Mononuclear cell (primary cell): Measurements from ENCODE around the gene ALKBH2. TPM values are rescaled to one million over a fixed set of nuclear protein-coding genes. Genes with fewer than 3 reads are reported as not detected.

Experiments used
- H3K27me3 ChIP-seq: 2 replicates; pipeline ENCODE4 v1.6.0; 2011; ENCODE audit warnings: low read length, control low read depth; ENCODE audit not compliant: insufficient read depth
- H3K4me1 ChIP-seq: 2 replicates; pipeline ENCODE4 v1.5.1; 2011; ENCODE audit warnings: mild to moderate bottlenecking, low read length, control low read depth; ENCODE audit not compliant: insufficient read depth
- H3K4me3 ChIP-seq: 2 replicates; pipeline ENCODE4 v1.5.1; 2011; ENCODE audit warnings: mild to moderate bottlenecking, low read length, moderate library complexity
- H3K9me3 ChIP-seq: 2 replicates; pipeline ENCODE4 v1.5.1; 2011; ENCODE audit warnings: low read depth, mild to moderate bottlenecking, control low read depth, low read length
- total RNA-seq: library from RNA; depleted of rRNA; stranded (reverse); fragments of >200 nt; gene quantifications from one replicate; pipeline ENCODE4 v1.2.3, GENCODE V29; 2012

ALKBH2 gene
- total RNA-seq: 6.8 TPM

DNA sequence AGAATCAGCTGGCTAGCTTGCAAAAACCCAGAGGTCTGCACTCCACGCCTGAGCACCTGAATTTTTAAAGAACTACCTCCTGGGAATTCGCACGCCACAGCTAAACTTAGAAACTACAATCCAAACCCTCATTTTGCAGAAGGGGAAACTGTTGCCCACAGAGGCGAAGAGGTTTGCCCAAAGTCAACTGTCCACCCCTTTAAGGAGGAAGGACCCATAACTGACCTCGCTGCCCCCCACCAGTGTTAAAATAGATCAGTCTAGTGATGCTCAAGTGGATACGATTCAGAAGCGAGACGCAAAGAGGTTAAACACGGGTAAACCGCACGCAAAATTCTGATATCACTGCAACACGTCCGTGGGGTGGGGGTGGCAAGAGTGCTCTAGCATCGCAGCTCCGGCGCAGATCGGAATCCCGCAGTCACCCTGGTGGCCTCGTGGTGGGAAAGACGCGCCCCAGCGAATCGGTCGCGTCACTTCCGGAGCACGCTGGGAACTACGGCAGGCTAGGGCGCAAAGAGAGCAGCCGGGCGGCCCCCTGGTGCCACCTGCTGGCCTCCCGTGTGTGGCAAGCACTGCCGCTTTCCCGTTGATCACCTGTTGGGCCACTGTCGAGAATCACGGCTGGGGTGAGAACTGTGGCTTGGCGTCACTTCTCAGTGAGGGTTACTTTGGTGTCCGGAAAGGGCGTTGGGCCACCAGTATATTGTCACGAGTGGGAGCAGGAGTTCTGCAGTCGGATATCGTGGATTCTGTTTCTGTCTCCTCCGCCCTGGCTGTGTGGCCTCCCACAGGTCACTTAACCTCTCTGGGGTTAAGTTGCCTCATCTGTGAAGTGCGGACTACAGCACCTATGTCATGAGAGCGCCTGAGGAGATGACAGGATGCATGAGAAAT lies at the start of gene ALKBH2:
Gene ALKBH2, minus strand, starts transcription at position 451 of the 897 bp plus-strand sequence. CDS start 686 bp downstream, outside the sequence.
- H3K9me3 ChIP-seq: no peaks in the 10 kb centered on the region
- no peaks in the 10 kb centered on the region for H3K27me3 ChIP-seq
- H3K4me1 ChIP-seq: peaks cover 32% of the 10 kb centered on the region
- peak within 1 kb of the TSS; percentile 45 for H3K4me3 ChIP-seq

DNA sequence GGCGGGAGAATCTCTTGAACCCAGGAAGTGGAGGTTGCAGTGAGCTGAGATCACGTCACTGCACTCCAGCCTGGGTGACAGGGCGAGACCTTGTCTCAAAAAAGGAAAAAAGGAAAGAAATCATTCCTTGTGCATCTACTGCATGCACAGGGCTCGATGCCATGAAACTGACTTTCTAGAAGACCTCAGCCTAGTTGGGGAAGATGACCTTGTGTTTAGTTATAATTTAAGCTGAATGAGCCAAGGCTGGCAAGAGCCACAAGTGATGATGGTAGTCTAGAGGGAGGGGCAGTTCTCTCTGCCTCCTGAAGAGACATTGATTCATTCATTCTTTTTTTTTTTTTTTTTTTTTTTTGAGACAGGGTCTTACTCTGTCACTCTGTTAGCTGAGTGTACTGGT lies 47.3 kb upstream of the ALKBH2 start:
- Histone ChIP-seq H3K9me3 (no peaks in the 10 kb centered on the region), H3K4me1 (no peaks in the 10 kb centered on the region), H3K4me3 (no peak overlapping the region), H3K27me3 (peaks cover 3% of the 10 kb centered on the region)

DNA sequence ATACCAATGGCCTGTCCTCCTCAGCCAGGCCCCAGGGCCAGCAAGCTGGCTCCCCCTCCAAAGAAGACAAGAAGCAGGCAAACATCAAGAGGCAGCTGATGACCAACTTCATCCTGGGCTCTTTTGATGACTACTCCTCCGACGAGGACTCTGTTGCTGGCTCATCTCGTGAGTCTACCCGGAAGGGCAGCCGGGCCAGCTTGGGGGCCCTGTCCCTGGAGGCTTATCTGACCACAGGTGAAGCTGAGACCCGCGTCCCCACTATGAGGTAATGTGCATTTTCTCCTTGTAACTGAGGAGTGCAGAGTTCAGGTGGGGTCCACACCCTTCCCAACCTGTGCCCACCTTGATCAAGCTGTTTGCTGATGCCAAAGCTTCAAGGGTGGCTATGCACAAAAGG lies 46.5 kb upstream of the ALKBH2 start:
- Histone ChIP-seq H3K4me1 (no peaks in the 10 kb centered on the region), H3K9me3 (no peaks in the 10 kb centered on the region), H3K27me3 (peaks cover 3% of the 10 kb centered on the region), H3K4me3 (no peak overlapping the region)

DNA sequence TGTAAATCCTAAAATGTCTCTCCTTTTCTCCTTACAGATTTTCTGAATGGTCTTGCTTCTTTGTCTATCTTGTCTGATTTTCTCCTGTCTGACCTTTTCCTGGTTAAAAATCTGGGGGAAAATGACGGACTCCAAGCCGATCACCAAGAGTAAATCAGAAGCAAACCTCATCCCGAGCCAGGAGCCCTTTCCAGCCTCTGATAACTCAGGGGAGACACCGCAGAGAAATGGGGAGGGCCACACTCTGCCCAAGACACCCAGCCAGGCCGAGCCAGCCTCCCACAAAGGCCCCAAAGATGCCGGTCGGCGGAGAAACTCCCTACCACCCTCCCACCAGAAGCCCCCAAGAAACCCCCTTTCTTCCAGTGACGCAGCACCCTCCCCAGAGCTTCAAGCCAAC lies 46.1 kb upstream of the ALKBH2 start:
- peaks cover 3% of the 10 kb centered on the region for H3K27me3 ChIP-seq
- no peaks in the 10 kb centered on the region for H3K9me3 ChIP-seq
- no peak overlapping the region for H3K4me3 ChIP-seq
- no peaks in the 10 kb centered on the region for H3K4me1 ChIP-seq

DNA sequence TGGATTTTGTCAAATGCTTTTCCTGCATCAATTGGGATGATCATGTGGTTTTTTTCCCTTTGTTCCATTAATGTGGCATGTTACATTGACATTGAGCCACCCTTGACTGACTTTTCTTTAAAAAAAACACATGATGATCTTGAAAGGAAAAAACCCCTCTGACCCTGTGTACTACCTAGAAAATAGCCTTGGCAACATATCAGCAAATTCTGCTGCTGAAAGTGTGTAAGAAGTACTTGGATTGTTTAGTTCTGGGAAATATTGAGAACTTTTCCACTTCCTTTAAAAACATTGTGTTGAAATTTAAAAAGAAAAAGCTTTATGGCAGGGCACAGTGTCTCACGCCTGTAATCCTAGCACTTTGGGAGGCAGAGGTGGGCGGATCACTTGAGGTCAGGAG lies 43.8 kb upstream of the ALKBH2 start:
- Histone ChIP-seq H3K9me3 (no peaks in the 10 kb centered on the region), H3K4me3 (no peak overlapping the region), H3K27me3 (peaks cover 3% of the 10 kb centered on the region), H3K4me1 (no peaks in the 10 kb centered on the region)

DNA sequence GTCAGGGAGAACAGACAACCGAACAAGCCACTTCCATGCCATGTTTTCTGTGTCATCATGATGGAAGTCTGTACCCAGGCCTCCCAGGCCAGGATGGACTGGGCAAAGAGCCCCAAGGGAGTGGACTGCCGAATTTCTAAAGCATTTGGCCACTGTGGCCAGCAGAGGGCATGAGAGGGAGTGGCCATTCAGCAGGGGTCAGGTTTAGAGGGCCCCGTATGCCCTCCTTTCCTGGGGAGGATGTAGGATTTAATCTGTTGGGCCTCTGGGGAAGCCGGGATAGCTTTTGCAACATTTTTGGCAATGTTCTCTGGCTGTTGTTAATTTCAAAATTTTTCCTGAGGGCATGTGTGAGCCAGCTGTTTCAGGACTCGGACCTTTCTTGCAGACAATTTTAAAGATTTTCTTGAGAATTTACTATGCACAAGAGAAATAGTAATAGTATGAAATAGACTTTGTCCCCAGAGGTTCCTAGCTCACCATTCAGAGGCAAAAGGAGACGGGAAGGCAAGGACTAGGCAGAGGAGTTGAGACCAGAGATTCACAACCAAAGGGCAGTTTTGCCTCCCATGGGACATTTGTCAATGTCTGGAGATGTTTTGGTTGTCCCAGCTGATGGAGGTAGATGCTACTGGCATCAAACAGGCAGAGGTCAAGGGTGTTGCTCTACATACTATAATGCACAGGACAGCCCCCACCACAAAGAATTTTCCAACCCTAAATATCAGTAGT lies 41.1 kb upstream of the ALKBH2 start:
- H3K4me3 ChIP-seq: no peak overlapping the region
- peaks cover 3% of the 10 kb centered on the region for H3K27me3 ChIP-seq
- H3K4me1 ChIP-seq: no peaks in the 10 kb centered on the region

DNA sequence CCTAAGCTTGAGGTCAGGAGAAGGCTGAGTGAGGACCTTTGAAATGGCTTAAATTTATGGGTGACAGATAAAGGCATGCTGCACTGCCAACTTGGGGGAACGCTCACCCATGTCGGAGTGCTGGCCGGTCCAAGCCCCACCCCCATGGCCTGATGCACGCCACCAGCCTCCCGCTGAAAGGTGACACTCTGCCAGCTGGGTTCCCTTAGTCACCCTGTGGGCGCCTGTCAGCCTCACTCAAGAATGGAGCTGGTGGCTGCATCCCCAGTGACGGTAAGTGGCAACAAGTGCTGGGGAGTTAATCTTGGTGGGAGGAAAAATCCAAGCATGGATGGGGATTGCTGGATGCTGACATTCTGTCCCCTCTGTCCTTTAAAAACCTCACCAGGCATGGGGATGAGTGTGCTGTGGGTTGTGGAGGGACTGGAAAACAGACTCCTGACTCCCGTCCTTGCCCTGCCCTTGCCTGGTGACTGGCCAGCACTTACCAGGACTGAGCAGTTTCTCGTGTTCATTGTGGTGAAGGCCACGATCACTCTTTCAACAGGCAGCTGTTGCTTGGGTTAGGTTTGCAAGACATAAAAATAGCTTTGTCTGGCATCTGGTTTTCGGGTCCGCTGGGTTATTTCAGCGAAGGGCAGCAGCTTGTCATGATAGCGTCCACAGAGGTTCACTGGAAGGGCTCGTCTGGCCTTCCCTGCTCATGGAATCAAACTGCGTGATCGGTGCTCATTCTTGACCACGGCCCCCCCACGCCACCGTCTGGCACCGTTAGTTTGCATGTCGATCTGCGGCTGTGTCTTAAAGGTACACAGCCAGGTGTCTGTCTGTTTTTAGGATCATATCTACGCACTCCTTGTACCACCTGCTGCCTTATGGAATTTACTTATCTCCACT lies 38.1 kb upstream of the ALKBH2 start:
- Histone ChIP-seq H3K4me1 (no peaks in the 10 kb centered on the region), H3K4me3 (no peak overlapping the region), H3K9me3 (no peaks in the 10 kb centered on the region), H3K27me3 (no peaks in the 10 kb centered on the region)

More for the DNA sequence above, 41.1 kb upstream of the ALKBH2 start:
- no peaks in the 10 kb centered on the region for H3K9me3 ChIP-seq

DNA sequence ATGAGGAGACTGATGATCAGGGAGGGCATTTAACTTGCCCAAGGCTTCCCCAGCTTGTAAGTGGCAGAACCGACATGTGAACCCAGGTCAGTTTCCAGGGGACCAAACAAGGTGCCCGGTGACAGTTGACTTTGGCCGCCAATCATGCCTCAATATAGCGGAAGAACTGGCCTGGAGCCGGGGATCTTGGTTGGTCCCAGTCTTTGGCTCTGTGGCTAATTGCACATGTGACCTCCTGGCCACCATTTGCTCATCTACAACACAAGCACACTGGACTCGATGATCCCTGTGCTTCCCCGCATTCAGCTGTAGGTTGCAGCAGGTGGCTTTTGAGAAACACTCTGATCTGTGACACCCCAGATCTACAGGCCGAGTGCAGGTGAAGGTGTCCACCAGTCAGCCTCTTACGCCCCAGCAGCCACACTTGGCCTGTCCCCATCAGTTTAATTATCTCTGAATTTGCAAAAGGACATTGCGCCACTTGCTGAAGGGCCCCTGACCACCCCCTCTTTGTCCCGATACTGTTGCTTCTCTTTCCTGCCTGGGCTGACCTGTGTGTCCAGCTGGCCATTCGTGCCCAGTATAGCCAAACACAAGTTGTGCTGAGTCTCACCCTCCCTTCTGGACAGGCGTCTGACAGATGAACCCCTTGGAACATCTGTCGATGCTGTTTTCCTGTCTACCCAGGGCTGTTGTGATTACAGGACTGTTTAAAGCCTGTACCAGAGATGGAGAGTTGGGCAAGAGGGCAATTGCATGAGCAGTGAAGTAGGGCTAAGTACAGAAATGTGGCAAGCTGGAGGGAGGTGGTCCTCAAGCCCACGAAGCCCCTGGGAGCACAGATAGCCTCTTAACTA lies 37.3 kb upstream of the ALKBH2 start:
- Histone ChIP-seq H3K27me3 (no peaks in the 10 kb centered on the region), H3K9me3 (no peaks in the 10 kb centered on the region), H3K4me1 (no peaks in the 10 kb centered on the region)

DNA sequence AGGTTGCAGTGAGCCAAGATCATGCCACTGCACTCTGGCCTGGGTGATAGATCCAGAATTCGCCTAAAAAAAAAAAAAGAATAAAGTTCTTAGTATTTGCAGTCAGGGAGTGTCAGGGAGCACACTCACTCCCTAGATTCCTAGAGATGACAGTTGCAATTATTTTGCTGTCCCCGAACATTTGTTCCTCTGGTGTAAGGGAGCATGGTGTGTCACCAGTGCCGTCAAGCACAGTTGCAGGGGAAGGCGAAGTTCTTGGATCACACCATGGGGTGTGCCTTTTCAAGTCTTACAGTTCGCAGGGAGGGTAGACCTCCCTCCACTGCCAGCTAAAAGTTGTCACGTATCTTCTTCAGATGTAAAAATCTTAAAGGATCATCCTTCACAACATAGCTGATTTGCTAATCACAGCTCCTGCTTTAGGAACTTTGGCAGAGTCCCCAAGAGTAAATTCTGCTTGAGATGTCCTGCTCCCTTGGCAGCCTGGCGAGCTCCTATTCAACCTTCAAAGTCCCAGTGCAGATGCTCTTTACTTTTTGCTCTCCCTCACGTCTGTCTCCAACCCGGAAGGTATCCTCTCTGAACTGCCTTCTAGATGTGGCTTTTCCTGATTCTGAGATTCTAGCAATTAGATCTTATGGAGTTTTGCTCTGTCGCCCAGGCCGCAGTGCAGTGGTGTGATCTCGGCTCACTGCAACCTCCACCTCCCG lies 34.4 kb upstream of the ALKBH2 start:
- no peak overlapping the region for H3K4me3 ChIP-seq
- H3K9me3 ChIP-seq: no peaks in the 10 kb centered on the region
- no peaks in the 10 kb centered on the region for H3K4me1 ChIP-seq
- no peaks in the 10 kb centered on the region for H3K27me3 ChIP-seq

More for the DNA sequence above, 37.3 kb upstream of the ALKBH2 start:
- H3K4me3 ChIP-seq: no peak overlapping the region

DNA sequence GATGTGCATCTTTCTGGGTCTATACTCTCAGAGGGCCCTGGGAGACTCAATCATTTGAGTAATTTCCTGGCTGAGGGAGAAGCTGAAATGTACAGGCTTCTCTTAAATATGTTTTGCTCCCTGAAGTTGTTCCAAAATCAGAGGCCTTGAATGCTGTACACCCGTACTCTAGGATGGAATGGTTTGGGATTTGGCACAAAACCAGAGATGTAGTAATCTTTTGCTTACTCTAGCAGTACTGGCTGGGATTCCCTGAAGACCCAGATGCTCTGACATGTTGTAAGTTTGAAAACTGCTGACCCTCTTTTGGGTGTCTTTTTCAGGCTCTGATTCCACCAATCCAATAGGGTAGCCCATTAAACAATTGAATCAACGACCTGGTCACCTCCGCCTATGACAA lies 33.5 kb upstream of the ALKBH2 start:
- Histone ChIP-seq H3K9me3 (no peaks in the 10 kb centered on the region), H3K4me3 (no peak overlapping the region), H3K27me3 (no peaks in the 10 kb centered on the region), H3K4me1 (no peaks in the 10 kb centered on the region)

DNA sequence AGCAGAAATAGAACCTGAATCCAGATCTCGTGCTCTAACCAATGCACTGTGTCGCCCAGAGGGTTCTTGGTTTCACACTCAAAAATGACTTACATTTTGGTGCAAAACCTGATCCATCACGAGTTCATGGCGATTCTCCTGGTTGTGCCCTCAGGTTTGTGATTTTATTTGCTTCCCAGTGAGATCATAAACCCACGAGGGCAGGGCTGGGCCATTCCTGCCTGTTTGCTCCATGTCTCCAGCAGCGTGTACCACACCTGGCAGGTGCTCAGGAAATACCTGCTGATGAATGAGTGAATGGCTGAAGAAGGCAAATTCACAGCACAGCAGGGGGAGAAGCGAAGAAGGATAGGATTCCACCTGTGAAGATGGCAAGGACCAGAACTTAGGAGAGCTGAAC lies 32.5 kb upstream of the ALKBH2 start:
- no peaks in the 10 kb centered on the region for H3K27me3 ChIP-seq
- no peaks in the 10 kb centered on the region for H3K9me3 ChIP-seq
- no peaks in the 10 kb centered on the region for H3K4me1 ChIP-seq
- H3K4me3 ChIP-seq: no peak overlapping the region

DNA sequence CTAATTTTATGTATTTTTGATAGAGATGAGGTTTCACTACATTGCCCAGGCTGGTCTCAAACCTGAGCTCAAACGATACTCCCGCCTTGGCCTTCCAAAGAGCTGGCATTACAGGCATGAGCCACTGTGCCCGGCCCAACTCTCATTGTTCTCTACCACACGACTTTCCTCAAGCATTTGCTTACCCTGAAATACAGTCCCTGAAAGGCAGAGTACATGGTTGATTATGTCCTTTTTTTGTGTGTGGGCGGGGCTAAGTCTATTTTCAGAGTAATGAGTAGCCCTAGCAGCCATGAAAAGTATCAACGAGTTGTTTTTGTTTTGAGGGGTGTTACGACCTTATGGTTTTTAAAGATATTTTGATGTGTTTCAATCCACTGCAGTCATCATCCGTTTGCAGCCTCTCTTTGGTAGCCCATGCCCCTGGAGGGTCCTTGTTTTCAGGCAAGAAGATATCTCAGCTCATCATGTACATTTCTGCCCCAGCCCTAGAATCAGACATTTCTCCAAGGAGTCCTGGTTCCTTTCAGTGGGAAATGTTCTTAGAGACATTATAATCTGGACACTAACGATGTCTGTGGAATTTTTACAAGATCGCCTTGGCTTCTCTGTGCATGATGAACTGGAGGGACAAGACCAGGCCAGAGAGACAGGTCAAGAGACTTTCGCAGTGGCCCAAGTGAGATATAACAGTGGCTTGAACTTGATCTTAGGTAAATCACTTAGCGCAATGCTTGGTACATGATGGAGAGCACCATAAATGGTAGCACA lies 31.8 kb upstream of the ALKBH2 start:
- Histone ChIP-seq H3K4me1 (no peaks in the 10 kb centered on the region), H3K9me3 (no peaks in the 10 kb centered on the region), H3K4me3 (no peak overlapping the region), H3K27me3 (no peaks in the 10 kb centered on the region)

DNA sequence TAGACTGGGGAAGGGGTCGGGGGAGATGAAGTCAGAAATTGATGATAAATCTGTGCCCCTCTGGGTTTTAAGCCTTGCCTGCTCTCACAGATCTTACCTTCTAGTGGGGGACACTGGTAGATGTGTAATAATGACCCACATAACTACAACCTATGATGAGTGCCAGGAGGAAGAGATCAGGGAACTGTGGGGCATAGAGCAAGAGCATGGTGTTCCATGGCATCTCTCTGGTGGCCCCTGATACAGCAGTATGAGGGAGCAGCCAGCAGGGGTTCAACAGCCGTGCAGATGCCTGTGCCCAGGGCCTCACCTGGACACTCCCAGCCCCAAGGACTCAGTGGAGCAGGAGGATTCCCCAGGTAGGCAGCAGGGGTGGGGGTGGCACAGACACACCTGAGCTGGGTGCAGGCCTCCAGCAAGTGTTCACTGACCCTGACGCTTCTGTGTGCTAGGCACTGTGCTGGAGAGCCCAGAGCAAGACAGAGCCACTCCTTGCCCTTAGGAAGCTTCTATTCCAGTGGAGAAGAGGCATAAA lies 28.1 kb upstream of the ALKBH2 start:
- no peaks in the 10 kb centered on the region for H3K9me3 ChIP-seq
- no peaks in the 10 kb centered on the region for H3K4me1 ChIP-seq
- H3K4me3 ChIP-seq: no peak overlapping the region
- H3K27me3 ChIP-seq: no peaks in the 10 kb centered on the region
